Measurements from ENCODE around the gene ARHGEF38. TPM values are rescaled to one million over a fixed set of nuclear protein-coding genes. Genes with fewer than 3 reads are reported as not detected.

Gene ARHGEF38, protein sequence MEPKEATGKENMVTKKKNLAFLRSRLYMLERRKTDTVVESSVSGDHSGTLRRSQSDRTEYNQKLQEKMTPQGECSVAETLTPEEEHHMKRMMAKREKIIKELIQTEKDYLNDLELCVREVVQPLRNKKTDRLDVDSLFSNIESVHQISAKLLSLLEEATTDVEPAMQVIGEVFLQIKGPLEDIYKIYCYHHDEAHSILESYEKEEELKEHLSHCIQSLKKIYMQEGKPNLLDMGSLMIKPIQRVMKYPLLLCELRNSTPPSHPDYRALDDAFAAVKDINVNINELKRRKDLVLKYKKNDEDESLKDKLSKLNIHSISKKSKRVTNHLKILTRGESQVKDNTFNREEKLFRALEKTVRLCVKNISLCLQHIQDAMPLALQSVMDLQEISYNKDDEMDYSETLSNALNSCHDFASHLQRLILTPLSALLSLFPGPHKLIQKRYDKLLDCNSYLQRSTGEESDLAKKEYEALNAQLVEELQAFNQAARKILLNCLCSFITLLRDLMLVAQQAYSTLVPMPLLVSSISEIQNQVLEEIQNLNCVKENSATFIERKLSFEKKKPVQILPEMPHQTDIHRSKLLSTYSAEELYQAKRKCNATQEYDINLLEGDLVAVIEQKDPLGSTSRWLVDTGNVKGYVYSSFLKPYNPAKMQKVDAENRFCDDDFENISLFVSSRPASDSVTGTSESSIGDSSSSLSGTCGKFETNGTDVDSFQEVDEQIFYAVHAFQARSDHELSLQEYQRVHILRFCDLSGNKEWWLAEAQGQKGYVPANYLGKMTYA
- under 0.01 TPM for total RNA-seq

DNA sequence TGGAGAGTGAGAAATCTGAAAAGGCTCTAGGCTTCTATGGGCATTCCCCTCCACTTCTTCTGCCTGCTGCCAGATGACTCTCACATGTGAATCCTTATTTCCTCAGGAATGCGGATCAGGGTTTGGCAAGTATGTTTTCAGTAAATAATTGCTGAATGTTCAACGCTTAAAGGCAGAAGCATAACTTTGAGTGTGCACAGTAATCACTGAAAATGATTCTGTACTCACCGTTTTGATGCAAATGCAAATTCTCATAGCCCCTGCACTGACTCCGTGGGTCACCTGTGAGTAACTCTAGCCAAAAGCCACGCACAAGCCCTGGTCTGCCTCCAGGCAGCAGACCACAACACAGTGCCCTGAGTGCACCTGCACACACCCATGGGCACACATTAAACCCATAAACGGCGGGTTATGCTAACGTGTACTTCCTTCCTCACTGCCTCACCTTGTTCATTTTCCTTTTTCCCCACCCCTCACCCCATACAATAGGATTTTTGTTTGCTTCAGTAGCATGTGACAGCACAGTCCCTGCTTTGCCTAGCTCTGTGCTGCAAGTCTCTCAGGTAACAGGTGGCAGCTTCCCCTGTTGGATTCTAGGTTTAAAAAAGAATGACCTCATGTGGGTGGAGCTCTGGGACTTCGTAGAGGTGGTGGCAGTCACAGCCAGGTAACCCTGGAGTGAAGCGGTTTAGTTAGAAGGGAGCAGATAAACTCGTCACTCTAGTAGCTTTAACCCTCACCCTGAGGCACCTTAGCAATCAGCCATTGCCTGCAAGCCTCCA is at the start of gene ARHGEF38:
Gene ARHGEF38 (plus strand): TSS at position 656 of the 782 bp plus-strand sequence. CDS start 146 bp downstream, outside the sequence.
- DNase-seq (ENCODE audit: low read depth in 2 of 3, low spot score in 2 of 3), result no peak

GRCh38 chr4:105503484-105503883 is 48.9 kb upstream of the ARHGEF38 start:
- no peak for DNase-seq (ENCODE audit: low read depth in 2 of 3, low spot score in 2 of 3)

- no peak for DNase-seq (ENCODE audit: low read depth in 2 of 3, low spot score in 2 of 3)
Measured at GRCh38 chr4:105504744-105505143, 47.7 kb upstream of the ARHGEF38 start.

- peak in 1 of 3 donors; percentile 21 for DNase-seq (ENCODE audit: low read depth in 2 of 3, low spot score in 2 of 3)
Measured at GRCh38 chr4:105509291-105509690, 43.1 kb upstream of the ARHGEF38 start.

DNA sequence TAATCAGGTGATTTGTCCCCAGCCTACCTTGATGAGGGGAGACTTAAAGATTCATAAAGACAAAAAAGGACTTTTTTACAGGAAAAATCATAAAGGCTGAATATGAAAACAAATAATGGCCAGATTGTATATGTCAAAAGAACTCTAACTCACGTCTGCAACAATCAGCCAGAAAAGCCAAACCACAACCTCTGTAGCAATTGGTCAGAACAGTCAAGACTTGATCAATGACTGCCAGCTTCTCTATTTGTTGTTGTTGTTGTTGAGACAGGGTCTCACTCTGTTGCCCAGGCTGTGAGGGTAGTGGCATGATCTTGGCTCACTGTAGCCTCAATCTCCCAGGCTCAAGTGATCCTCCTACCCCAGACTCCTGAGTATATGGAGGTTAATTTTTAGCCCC is 42.7 kb upstream of the ARHGEF38 start:
- DNase-seq (ENCODE audit: low read depth in 2 of 3, low spot score in 2 of 3), result no peak

- DNase-seq (ENCODE audit: low read depth in 2 of 3, low spot score in 2 of 3), result no peak
Measured at GRCh38 chr4:105510245-105510644, 42.2 kb upstream of the ARHGEF38 start.

- peak in 2 of 3 donors; percentile 49 to 79 for DNase-seq (ENCODE audit: low read depth in 2 of 3, low spot score in 2 of 3)
Measured at GRCh38 chr4:105520819-105521790, 31.3 kb upstream of the ARHGEF38 start.

DNA sequence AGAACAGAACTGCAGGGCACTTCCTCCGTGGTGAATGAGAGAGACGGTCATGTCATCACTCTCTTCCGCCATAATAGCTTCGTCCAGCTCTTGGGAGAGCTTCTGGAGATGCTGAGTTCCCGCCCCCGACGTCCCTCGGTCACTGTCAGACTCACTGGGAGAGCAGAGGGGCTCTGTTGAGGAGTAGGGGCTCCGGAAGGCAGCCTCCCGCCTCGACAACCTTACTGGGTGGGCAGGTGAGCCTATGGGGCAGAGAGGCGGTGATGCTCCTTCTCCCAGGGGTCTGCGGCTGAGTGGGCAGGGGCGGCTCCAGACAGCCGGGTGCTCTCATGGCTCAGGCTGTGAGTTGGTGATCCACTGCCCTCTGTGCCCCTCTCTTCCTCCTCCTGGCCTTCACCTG is 25.8 kb upstream of the ARHGEF38 start:
- no peak for DNase-seq (ENCODE audit: low read depth in 2 of 3, low spot score in 2 of 3)

DNA sequence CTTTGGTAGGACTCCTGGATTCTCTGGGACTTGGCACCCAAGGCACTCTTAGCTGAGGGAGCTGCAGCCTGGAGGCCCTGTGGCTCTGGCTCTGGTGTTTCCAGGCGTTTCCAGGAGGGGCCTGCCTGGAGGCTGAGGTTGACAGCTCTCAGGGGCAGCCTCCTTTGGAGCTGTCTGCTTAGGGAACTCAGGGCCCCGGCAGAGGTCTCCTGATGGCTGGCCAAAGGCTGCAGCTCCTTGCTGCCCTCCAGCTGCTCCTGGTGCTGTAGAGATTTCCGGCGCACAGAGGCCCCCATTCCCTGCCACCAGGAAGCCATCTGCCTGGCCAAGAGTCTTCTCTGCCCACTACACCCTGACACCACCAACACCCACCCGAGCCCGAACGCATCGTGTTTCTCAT is 25.3 kb upstream of the ARHGEF38 start:
- no peak for DNase-seq (ENCODE audit: low read depth in 2 of 3, low spot score in 2 of 3)

- DNase-seq (ENCODE audit: low read depth in 2 of 3, low spot score in 2 of 3), result no peak
Measured at GRCh38 chr4:105536601-105537000, 15.8 kb upstream of the ARHGEF38 start.

- peak in 2 of 3 donors; percentile 26 to 76 for DNase-seq (ENCODE audit: low read depth in 2 of 3, low spot score in 2 of 3)
Measured at GRCh38 chr4:105541420-105541819, 11.0 kb upstream of the ARHGEF38 start.

- DNase-seq (ENCODE audit: low read depth in 2 of 3, low spot score in 2 of 3), result peak in 1 of 3 donors; percentile 65
Measured at GRCh38 chr4:105542039-105542438, 10.4 kb upstream of the ARHGEF38 start.

DNA sequence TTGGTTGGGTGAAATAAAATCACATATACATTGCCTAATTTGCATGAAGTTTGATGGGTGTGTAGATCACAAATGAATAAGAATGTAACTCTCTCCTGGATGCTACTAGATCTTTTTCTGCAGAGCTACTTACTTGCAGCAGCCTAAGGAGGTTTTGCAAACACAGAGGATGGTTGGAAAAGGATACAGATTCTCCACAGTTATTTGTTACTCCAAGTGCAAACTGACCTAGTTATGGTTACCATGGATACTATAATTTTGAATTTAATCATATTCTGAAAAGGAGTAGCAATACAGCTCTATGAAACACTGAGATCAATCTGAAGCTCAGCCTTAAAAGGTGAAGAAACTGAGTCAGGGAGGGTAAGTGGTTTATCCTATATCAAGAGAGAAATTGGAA is 9.1 kb upstream of the ARHGEF38 start:
- DNase-seq (ENCODE audit: low read depth in 2 of 3, low spot score in 2 of 3), result no peak

DNA sequence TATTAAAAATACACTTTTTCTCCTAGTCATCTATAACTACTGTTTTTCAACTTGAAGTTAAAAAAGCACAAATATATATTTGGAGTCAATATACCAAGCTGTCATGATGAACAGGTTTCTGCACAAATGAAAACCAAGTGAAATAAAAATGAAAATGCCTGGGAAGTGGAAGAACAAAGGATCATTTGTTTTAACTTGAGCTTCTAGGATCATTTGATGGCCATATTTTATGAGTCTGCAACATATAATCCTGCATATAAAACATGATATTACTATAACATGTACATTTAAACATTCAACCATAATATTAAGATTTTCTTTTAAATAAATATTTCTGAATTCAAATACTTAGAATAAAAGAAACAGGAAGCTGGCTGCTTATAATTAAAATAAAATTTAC is 8.5 kb upstream of the ARHGEF38 start:
- no peak for DNase-seq (ENCODE audit: low read depth in 2 of 3, low spot score in 2 of 3)

- no peak for DNase-seq (ENCODE audit: low read depth in 2 of 3, low spot score in 2 of 3)
Measured at GRCh38 chr4:105544520-105545286, 7.7 kb upstream of the ARHGEF38 start.

DNA sequence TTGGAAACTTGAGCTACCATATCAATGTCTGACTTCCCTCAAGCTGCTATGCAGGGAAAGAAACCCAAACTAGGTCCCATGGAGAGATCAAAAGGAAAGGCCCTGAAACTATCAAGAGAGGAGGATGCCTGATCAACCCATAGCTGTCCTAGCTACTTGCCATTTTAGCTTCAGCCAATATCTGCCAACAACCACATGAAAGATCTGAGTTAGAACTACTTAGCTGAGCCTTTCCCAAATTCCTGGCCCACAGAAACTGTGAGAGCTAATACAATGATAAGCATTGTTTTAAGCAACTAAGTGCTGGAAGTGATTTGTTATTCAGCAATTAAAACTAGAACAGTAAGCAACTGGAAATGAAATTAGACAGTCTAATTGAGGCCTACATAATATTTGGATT is 6.3 kb upstream of the ARHGEF38 start:
- no peak for DNase-seq (ENCODE audit: low read depth in 2 of 3, low spot score in 2 of 3)

DNA sequence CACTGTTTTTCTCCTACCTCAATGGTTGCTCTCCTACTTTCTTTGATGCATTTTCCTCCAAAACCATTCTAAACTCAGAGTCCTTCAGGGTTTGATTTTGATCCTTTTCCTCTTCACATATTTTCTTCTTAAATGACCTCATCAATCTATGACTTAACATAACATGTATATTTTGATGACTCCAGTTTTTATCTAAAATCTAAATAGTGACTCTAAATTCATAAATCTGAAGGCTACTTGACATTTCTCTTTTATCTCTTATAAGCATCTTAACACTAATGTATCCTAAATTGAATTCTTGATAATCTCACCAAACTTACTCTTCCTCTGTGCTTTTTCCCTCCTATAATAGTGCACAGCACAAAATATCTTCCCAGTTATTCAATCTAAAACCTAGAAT is 4.7 kb upstream of the ARHGEF38 start:
- DNase-seq (ENCODE audit: low read depth in 2 of 3, low spot score in 2 of 3), result no peak

GRCh38 chr4:105548483-105548882 is 3.9 kb upstream of the ARHGEF38 start:
- DNase-seq (ENCODE audit: low read depth in 2 of 3, low spot score in 2 of 3), result no peak

- no peak for DNase-seq (ENCODE audit: low read depth in 2 of 3, low spot score in 2 of 3)
Measured at GRCh38 chr4:105550641-105551040, 1.8 kb upstream of the ARHGEF38 start.
